Measurements from ENCODE around the gene ORAI3.

ORAI3 gene

DNA sequence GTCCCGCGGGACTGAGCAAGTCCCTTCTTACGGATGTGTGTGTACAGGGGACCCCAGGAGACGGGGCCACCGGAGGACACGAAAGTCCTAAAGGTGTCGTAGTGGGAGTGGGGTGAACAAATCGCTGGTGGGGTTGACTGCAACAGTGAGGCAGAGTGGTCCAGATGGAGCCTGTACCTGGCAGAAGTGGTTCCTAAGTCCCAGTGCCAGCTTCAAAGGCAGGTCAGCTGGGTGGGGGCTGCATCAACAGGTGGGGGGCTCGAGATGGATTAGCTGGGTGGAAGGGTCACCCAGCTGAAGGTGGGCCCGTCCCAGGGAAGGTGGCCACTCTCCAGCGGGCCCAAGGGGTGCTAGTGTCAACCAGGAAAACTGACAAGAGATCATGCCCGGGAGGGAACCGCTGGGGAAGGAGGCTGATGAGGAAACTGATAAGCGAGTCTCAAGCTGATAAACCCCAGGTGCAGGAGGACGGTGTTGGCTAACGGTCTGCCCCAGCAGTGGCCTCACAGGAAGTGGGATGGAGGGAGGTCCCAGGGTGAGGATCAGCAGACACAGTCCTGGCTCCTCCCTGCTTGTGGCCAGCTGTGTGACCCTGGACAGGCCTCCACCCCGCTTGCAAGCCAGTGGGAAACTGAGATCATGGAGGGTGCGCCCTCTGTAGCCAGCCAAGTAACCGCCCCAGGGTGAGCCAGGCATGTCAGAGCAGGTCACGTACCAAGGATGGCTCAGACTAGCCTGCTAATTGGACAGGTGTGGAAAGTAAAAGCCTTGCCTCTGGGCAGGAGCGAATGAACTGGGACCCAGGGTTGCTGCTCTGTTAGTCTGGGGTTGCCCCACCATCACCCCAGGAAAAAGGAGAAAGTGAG is 1.0 kb downstream of the ORAI3 start:
- DNase-seq: no peak

DNA sequence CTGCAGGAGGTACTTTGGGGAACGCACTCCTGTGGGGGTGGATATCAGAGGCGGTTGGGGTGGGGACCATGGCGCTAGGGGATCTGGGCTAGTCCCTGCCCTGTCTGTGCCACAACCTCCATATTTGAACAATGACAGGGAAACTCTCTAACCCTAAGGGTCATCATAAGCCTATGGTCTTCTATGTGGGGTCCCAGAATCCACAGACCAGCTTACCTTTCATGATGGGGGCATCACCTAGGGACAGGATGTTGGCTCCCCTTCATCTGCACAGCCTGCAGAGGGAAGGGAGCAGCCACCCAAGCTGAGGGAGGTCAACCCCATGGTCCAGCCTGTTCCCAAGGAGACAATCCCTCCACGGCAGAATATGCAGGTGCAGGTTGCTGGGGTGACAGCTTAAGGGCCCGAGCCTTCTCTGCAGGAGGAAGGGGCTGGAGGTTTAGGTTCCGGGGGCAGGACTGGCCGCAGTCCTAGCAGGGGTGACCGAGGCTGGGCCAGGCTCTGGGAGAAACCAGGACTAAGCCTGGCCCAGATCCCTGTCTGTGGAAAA is 1.7 kb downstream of the ORAI3 start:
- no peak for DNase-seq

DNA sequence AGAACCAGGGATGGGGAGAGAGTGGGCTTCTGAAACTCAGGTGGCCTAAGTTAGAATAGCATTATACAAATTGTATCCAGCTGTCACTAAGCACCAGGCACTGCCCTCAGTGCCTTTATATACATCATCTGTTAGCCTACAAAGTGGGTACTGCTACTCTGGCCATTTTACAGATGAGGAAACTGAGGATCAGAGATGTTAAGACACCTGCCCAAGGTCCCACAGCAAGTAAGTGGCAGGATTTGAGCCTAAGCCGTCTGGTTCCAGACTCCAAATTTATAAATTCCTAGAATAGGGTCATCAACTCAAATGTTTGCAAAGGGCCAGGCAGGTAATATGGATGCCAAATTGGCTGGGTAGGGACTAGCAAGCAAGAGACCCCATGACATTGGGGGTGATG is 2.3 kb downstream of the ORAI3 start:
- DNase-seq: no peak

DNA sequence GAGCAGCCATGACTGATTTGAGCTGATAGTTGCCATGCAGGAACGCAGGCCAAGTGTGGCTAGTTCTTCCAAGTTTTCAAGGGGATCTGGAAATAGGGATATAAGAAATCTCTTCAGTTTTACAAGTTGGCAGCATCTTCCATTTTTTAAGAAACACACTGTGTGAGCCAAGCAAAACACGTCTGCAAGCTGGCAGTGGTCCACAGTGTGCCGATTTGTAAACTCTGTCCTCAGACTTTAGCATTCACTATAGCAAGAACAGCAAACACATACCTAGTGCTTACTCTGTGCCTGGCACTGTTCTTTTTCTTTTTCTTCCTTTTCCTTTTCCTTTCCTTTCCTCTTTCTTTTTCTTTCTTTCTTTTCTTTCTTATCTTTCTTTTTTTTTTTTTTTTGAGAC is 2.9 kb downstream of the ORAI3 start:
- no peak for DNase-seq

DNA sequence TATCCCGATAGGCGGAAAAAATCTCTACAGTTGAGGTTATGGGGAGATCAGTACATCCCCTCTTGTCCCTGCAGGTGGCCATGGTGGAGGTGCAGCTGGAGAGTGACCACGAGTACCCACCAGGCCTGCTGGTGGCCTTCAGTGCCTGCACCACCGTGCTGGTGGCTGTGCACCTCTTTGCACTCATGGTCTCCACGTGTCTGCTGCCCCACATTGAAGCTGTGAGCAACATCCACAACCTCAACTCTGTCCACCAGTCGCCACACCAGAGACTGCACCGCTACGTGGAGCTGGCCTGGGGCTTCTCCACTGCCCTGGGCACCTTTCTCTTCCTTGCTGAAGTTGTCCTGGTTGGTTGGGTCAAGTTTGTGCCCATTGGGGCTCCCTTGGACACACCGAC is 4.2 kb downstream of the ORAI3 start:
- no peak for DNase-seq

DNA sequence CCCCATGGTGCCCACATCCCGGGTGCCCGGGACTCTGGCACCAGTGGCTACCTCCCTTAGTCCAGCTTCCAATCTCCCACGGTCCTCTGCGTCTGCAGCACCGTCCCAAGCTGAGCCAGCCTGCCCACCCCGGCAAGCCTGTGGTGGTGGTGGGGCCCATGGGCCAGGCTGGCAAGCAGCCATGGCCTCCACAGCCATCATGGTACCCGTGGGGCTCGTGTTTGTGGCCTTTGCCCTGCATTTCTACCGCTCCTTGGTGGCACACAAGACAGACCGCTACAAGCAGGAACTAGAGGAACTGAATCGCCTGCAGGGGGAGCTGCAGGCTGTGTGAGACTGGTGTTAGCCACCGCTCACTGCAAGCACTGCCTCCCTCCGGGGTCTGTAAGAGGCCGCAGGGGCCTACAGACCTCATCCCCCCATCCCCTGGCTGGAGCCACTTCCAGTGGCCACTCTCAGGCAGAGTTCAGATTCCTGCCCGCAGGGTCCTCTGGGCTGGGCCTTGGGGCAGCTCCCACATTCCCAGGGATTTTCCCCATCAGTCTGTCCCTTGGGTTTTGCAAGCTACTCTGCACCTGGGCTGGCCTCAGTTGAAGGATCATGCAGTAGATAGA is 4.8 kb downstream of the ORAI3 start:
- peak; percentile 67 for DNase-seq

DNA sequence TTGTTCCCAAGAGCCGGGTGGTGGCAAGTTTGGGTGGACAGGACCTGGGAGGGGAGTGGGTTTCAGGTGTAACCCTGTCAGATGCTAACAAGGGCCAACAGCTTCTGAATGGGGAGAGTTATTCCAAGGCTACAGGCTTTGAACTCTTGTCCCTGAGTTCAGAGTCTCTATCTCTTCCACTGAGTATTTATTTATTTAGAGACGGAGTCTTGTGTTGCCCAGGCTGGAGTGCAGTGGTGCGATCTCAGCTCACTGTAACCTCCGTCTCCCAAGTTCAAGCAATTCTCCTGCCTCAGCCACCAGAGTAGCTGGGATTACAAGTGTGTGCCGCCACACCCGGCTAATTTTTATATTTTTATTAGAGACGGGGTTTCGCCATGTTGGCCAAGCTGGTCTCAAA is 6.1 kb downstream of the ORAI3 start:
- DNase-seq: no peak

DNA sequence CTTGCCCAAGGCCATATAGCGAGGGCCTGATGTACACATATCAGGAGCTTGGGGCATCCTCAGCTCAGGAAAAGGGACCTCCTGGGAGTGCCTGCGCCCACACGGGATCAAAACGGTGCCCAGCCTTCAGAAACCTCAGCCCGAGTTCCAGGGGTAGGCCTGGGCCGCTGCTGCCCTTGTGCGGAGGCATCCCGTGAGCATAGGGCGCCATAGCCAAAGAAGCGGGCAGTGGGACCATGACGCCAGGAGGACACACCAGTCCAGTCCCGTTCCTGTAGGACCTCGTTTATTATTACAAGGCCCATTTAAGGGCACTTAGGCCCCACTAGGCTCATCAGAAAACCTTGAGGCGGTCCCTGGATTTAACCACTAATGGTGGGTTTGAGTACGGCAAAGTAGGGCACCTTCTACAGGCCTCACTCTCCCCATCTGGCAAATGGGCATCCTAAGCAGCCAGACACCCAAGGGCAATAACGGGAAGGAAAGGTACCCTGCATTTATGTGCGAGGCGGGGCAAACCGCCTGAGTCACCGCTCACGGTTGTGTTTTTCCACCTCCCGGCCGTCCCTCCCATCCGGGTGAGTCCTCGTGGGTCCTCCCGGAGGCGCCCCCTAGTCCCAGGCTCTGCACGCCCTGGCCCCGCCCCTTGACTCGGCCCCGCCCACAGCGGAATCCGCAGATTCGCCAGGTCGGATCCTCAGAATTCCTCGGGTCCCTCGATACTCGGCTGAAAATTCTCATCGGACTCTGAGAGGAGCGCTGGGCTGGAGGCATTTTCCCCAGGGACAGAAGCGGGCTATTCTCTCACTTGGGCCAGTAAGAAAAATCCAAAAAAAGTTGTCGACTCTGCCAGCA is 8.0 kb downstream of the ORAI3 start:
- DNase-seq: peak; percentile 93

DNA sequence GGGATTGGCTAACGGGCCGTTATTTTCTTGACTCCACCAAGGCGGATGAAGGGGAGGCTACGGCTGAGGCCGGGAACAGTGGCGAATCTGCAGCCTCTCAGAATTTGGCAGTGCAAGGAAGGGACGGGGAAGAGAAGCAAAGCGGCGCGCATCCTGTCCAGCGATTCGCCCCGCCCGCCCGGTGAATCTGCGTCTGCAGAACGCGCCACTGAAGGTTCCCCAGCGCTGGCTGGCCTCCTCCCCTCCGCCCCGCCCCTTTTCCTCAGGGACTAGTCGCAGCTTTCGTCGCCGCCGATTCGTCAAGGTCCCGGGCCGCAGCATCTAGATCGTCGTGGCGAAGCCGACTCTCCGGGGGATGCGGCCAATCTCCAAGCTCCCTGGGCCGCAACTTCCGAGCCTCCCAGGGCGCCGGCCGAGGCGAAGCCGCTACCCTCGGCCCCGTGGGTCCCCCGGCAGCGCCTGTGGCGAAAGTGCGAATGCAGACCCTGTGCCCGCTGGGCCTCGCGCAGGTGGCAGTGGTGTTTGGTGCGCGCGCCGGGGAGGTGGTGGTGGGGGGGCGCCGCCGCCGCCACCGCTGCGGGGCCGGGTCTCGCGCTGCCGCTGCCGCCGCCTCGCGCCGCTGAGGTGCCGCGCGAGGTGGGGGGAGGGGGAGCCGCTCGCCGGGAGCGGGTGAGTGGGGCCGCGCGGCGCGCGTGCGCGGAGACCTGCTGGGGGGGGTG is 8.7 kb downstream of the ORAI3 start, which contains the start of gene SETD1A:
Gene SETD1A (plus strand): TSS at position 299 of the 719 bp plus-strand sequence. CDS start 978 bp downstream, outside the sequence.
- DNase-seq: peak; percentile 97

DNA sequence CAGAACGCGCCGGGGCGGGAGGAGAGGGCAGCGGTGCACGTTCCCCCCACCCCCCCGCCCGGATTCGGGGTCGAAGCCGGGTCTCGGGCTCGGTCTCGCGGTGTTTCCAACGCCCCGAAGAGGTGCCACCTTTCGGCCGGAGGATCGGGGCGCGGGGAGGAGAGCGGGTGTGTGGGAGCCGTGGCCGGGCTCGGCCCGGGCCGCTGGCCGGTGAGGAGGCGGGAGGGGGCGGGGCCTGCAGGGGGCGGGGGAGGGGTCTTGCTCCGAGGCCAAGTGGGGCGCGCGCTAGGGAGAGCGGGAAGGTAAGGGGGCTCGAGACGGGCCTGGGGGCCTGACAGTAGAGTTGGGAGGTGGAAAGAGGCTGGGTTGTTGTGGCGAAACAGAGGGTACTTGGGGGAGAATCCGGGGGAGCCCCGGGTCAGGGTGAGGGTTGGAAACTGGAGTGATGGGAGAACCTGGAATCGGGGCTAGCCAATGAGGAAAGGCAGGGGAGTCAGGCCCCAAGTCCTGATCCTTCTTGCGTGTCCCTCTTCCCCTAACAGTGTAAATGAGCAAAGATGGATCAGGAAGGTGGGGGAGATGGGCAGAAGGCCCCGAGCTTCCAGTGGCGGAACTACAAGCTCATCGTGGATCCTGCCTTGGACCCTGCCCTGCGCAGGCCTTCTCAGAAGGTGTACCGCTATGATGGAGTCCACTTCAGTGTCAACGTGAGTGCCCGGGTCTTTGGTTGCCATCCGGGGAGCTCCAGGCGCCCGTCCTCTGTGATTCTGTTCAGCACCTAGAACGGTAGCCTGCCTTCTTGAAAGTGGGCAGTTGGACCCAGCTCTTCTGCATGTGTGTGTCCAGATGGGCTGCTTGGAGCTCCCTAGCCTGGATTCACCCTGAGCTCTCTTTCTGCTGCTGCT is 9.6 kb downstream of the ORAI3 start:
- no peak for DNase-seq

DNA sequence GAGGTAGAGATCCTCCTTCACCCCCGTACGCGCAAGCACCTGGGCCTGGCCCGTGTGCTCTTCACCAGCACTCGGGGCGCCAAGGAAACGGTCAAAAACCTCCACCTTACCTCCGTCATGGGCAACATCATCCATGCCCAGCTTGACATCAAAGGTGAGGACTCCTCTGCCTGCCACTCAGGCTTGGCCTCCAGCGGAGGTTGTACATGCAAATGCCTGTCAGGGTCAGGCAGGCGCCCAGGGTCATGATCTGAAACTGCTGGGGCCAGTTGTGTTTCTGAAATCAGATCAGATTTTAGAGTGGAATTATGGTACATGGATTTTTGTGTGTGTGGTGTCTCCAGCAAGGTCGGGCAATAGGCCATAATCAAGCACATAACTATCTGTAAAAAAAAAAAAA is 12.5 kb downstream of the ORAI3 start:
- no peak for DNase-seq

DNA sequence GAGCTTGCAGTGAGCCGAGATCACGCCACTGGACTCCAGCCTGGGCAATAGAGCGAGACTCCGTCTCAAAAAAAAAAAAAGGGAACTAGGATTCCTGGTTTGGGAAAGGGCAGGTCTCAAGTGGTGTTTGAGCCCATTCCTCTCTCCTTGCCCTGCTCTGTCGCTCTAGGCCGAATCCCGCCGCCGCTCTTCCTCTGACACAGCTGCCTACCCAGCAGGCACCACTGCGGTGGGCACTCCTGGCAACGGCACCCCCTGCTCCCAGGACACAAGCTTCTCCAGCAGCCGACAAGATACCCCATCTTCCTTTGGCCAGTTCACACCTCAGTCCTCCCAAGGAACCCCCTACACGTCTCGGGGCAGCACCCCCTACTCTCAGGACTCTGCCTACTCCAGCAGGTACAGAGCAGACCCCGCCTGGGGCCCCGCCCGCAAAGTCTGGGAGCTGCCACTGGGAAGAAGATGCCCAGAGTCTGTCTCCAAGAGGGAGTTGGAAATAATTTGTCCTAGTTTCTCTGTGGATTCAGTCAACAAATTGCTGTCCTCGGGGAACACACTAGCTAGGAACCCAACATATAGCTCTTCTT is 15.2 kb downstream of the ORAI3 start:
- no peak for DNase-seq

DNA sequence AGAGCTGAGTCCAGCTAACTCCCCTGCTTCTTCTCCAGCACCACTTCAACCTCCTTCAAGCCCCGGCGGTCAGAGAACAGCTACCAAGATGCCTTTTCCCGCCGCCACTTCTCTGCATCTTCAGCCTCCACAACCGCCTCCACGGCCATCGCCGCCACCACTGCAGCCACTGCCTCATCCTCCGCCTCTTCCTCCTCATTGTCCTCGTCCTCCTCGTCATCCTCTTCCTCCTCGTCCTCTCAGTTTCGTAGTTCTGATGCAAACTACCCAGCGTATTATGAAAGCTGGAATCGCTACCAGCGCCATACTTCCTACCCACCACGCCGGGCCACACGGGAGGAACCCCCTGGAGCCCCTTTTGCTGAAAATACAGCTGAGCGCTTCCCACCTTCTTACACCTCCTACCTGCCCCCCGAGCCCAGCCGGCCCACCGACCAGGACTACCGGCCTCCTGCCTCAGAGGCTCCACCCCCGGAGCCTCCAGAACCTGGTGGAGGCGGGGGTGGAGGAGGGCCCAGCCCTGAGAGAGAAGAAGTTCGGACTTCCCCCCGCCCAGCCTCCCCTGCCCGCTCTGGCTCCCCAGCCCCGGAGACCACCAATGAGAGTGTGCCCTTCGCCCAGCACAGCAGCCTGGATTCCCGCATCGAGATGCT is 15.8 kb downstream of the ORAI3 start:
- DNase-seq: no peak

DNA sequence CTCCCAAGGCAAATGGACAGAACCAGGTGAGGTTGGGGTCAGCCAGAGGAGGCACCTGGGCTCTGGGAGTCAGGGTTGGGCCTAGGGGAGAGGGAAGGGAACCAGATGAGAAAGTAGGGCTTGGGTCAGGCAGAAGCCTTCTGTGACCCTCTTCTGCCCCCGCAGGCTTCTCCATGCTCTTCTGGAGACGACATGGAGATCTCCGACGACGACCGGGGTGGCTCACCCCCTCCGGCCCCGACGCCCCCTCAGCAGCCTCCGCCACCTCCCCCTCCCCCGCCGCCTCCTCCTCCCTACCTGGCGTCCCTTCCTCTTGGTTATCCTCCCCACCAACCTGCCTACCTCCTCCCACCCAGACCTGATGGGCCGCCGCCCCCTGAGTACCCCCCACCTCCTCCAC is 16.6 kb downstream of the ORAI3 start:
- no peak for DNase-seq

DNA sequence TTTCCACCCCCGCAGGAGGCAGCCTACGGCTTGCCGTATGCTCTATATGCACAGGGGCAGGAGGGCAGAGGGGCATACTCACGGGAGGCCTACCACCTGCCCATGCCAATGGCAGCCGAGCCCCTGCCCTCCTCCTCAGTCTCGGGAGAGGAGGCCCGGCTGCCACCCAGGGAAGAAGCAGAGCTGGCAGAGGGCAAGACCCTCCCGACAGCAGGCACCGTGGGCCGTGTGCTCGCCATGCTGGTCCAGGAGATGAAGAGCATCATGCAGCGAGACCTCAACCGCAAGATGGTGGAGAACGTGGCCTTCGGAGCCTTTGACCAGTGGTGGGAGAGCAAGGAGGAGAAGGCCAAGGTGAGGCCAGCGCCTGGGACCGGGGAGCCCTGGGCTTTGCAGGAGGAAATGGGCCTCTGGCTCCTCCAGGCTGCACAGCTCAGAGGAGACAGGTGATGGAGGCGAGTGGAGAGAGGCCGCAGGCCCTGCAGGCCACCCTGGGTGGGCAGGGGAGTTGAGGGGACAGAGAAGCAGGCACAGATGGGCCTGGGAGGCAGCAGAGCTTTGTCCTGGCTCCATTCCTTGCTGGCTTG is 17.3 kb downstream of the ORAI3 start:
- DNase-seq: no peak

DNA sequence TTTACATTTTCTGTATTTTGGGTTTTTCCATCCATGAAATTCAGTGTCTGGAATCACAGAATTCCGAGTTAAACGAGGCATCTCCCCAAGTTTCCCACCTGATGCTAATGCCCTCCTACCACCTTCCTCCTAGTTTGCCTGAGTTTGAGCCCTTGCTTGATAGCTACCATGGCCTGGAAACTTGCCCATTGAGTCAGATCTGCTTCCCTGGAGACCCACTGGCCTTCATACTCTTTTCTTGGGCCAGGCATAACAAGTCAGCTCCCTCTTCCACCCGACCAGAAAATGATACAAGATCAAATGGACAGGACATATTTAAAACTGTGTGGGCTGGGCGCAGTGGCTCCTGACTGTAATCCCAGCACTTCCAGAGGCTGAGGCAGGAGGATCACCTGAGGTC is 18.9 kb downstream of the ORAI3 start:
- no peak for DNase-seq

DNA sequence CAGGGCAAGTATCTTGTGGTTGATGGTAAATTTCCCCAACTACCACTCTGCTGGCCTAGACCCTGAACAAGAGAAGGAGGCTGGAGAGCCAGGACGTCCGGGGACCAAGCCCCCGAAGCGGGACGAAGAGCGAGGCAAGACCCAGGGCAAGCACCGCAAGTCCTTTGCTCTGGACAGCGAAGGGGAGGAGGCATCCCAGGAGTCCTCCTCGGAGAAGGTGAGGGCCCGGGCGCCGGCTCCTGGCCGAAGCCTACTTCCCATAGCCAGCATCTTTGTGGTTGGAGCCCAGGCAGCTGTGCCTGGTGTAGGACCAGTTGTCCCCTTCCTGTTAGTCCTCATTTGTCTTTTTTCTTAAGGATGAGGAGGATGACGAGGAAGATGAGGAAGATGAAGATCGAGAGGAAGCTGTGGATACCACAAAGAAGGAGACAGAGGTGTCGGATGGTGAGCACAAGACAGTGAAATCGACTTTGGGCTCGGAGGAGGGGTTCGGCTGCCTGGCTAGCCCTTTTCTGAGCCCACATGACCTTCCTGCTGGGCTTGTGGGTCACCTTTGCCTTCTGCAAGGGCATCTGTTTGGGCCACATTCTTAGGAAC is 20.5 kb downstream of the ORAI3 start:
- no peak for DNase-seq

DNA sequence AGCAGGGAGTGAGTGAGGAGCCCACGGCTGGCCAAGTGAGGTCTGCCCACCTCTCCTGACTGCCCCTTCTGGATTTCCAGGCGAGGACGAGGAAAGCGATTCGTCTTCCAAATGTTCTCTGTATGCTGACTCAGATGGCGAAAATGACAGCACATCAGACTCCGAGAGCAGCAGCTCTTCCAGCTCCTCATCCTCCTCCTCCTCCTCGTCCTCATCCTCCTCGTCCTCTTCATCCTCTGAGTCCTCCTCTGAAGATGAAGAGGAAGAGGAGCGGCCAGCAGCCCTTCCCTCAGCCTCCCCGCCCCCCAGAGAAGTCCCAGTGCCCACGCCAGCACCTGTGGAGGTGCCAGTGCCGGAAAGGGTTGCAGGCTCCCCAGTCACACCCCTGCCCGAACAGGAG is 22.4 kb downstream of the ORAI3 start:
- no peak for DNase-seq

DNA sequence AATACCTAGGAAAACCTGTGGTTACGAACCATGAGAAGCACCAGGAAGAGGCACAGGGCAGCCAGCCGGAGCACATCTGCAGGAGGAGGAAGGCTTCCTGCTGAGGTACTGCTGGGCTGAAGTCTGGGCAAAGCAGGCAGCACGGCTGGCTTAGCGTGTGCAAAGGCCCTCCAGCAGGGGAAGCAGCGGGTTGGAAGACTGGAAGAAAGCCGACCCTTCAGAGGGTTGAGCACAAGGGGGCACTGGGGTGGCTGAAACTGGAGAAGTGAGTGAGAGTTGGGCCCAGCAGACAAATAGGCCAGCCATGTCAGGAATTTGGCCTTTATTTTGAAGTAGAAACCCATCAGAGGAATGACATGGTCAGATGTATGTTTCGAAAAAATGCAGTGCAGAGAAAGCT is 24.0 kb downstream of the ORAI3 start:
- no peak for DNase-seq

DNA sequence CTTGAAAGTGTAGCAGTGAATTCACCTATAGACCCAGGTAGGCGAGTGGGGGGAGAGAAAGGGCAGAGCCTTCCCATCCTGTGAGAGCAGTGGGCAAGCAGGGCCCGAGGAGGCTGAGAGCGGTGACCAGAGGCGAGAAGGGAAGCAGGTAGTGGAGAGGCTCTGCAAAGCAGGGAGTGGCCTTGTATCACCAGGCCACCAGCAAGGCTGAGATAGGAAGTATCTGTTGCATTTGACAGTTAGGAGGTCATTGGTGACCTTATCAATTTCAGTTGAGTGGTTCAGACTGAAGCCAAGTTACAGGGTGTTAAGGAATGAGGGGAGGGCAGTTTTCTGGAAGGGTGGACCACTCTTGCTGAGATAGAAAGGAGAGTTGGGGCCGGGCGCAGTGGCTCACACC is 25.5 kb downstream of the ORAI3 start:
- no peak for DNase-seq
